Activated effector memory CD4-positive, alpha-beta T cell treated with anti-CD3 and anti-CD28 coated beads, Interleukin-2, amount 50 U/mL, for 16 hours (primary cell): ENCODE data around the gene ZNF862.

Source experiments
- DNase-seq: peaks from one replicate; pipeline ENCODE4 v3.0.0-alpha.2; 2020

ZNF862 gene

DNA sequence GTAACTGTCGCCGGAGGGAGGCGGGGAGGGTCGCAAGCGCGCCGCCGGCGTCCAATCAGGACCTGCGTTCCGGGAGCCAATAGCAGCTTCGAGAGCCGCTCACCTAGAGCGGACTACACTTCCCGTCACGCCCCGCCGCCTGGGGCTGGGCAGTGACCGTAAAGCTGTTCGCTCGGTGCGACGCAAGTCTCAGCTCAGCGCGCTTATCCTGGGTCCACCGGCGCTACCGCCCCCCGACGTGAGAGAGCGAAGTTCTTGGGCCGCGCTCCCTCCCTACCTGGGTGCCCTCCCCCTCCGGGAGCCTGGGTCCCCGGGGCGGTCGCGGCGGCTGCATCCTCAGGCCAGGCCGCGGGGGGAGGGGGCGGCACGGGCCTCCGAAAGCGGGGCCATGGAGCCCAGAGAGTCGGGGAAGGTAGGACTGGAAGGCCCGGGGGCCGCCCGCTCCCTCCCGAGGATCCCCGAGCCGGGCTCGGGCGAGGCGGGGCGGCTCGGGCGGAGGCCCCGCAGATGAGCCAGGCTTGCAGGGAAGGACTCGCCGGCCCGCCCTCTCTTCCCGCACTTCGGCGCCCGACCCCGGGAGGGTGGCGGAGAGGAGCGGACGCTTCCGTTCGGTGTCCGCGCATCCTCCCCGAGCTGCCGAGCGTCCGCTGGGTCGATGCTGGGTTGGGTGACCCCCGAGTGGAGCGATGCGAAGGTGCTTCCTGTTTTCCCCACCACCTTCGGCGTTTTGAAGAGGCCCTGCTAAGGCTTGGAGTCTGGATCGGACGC, at the start of gene ZNF862:
ZNF862 (plus strand) TSS at position 152 of the 768 bp plus-strand sequence; CDS start at position 389, 237 bp downstream.
- DNase-seq = peak; percentile 99

DNA sequence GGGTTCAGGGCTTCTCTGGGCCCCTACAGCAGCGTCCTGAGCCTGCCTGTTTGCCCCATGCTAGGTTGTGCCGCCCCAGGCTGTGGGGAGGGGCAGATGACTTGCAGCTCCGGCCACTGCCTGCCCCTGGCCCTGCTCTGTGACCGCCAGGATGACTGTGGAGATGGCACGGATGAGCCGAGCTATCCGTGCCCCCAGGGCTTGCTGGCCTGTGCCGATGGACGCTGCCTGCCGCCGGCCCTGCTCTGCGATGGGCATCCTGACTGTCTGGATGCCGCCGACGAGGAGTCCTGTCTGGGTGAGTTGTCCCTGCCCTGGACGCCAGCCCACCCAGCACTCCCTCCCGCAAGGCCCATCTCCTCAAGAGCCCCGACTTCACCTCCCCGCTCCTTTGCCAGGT, 49.1 kb upstream of the ZNF862 start:
- no peak for DNase-seq

DNA sequence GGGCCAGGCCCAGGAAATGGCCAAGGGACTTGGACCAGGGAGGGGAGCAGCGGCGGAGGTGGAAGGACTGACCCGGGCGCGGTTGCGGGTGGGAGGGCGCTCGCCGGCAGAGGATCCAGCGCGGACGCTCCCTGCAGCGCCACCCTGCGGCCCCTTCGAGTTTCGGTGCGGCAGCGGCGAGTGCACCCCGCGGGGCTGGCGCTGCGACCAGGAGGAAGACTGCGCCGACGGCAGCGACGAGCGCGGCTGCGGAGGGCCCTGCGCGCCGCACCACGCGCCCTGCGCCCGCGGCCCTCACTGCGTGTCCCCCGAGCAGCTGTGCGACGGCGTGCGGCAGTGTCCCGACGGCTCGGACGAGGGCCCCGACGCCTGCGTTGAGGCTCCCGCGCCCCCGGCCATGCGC, 48.0 kb upstream of the ZNF862 start:
- peak; percentile 71 for DNase-seq

DNA sequence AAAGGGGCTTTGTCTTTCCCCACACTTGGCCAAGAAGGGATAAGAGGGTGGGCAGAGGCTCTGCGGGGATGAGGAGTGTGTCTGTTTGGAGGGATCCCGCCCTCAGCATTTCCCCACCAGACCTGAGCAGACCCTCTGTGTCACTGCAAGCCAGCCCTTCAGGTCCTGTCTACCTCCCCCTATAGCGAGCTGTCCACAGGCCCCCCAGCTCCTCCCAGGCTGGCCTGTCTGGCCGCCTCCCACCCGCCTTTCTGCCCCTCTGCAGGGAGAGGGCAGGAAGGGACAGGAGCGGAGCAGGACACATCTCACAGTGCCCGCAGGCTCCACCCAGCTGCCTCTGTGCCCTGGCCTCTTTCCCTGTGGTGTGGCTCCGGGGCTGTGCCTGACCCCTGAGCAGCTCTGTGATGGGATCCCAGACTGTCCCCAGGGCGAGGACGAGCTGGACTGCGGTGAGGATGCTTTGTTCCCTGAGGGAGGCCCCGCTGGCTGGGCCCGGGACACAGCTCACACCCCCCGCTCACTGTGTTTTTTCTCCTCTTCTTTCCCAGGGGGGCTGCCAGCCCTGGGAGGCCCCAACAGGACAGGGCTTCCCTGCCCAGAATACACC, 47.3 kb upstream of the ZNF862 start:
- no peak for DNase-seq

DNA sequence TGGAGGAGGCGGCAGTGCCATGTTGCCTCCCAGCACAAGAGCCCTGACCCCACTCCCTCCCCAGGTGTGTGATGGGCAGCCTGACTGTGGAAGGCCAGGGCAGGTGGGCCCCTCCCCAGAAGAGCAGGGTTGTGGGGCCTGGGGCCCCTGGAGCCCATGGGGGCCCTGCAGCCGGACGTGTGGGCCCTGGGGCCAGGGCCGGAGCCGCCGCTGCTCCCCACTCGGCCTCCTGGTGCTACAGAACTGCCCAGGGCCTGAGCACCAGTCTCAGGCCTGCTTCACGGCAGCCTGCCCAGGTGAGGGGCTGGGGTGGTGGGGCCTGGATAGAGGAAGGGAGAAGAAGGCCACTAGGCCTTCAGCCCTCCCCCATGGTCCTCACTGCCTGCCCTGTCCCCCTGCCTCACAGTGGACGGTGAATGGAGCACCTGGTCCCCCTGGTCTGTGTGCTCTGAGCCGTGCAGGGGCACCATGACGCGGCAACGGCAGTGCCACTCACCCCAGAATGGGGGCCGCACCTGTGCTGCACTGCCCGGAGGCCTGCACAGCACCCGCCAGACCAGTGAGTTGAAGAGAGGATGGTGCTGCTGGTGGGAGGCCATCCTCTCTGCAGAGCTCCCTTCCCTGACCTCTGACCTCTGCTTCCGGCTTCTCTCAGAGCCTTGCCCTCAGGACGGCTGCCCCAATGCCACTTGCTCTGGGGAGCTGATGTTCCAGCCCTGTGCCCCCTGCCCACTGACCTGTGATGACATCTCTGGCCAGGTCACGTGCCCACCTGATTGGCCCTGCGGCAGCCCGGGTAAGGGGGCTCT, 46.6 kb upstream of the ZNF862 start:
- DNase-seq = no peak

DNA sequence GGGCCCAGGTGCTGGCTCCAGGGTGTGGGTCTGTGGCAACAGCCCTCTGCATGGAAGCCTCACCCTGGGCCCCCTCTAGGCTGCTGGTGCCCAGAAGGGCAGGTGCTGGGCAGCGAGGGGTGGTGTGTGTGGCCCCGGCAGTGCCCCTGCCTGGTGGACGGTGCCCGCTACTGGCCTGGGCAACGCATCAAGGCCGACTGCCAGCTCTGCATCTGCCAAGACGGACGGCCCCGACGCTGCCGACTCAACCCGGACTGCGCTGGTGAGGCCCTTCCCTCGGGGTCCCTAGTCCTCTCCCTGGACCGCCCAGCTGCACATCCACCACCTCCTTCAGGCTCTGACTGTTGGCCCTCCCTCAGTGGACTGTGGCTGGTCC, 46.0 kb upstream of the ZNF862 start:
- DNase-seq = no peak

DNA sequence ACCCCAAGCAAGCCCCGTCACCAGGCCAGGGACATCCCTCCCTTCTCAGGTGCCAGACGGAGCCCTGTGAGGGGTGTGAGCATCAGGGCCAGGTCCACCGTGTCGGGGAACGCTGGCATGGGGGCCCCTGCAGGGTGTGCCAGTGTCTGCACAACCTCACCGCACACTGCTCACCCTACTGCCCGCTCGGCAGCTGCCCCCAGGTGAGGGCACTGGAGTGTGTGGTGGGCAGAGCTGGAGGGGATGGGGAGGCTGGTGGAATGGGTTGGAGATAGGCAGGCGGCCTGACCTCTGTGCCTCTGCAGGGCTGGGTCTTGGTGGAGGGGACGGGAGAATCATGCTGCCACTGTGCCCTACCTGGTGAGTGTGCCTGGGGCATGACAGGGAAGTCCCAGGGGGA, 44.9 kb upstream of the ZNF862 start:
- DNase-seq = no peak

DNA sequence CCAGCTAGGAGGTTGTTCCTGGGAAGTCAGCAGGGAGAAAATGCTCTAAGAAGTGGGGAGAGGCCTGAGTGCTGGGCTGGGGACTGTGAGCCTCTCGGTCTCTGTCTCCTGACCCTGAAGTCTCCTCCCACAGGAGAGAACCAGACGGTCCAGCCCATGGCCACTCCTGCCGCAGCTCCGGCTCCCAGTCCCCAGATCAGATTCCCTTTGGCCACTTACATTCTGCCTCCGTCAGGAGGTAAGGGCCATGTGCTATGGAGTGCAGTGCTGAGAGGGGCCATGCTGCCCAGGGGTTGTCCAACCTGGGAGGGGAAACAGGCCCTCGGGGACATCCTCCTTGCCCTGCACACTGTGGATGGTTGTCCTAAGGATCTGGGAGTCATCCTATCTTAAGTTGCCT, 43.5 kb upstream of the ZNF862 start:
- no peak for DNase-seq

DNA sequence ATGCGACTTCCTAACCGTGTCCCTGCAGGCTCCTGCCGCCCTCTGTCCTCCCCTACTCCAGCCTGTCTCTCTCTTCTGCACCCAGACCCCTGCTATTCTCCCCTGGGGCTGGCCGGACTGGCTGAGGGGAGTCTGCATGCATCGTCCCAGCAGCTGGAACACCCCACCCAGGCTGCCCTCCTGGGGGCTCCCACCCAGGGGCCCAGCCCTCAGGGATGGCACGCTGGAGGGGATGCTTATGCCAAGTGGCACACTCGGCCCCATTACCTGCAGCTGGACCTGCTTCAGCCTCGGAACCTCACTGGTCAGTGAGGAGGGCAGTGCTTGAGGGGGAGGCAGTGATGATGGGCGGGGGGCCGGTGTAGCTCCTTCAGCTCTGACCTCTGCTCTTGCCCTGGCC, 43.0 kb upstream of the ZNF862 start:
- DNase-seq = no peak

DNA sequence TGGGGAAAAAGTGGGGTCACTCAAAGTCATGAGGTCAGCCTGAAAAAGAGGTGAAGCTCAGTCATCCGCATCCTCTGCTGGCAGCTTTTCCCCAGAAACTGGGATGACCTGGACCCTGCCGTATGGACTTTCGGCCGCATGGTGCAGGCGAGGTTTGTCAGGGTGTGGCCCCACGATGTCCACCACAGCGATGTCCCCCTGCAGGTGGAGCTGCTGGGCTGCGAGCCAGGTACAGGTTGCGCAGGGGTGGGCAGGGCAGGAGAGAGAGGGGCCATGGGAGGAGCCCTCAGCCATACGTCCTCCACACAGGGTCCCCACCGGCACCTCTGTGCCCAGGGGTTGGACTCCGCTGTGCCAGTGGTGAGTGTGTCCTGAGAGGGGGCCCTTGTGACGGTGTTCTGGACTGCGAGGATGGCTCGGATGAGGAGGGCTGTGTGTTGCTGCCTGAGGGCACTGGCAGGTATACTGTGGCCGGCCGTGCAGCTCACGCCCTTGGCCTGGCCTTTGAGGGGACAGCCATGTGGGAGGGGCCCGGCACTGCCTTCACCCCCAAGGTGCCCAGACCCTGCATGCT, 41.8 kb upstream of the ZNF862 start:
- no peak for DNase-seq

DNA sequence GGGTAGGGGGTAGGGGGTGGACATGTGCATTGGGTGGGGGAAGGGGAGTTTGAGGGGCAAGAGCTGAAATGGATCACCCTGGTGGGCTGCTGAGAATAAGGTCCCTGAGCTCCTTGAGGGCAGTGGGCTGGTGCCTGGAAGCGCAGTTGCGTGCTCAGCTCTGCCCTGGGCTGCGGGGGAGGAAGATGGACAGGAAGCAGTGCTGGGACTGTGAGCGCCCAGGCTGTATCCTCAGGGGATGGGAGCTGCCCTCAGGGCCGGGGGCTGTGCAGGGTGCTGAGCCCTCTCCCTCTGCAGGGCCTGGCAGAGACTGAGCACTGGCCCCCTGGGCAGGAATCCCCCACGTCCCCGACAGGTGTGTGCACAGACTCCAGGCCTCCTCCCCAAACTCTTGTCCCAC, 40.4 kb upstream of the ZNF862 start:
- DNase-seq = no peak

DNA sequence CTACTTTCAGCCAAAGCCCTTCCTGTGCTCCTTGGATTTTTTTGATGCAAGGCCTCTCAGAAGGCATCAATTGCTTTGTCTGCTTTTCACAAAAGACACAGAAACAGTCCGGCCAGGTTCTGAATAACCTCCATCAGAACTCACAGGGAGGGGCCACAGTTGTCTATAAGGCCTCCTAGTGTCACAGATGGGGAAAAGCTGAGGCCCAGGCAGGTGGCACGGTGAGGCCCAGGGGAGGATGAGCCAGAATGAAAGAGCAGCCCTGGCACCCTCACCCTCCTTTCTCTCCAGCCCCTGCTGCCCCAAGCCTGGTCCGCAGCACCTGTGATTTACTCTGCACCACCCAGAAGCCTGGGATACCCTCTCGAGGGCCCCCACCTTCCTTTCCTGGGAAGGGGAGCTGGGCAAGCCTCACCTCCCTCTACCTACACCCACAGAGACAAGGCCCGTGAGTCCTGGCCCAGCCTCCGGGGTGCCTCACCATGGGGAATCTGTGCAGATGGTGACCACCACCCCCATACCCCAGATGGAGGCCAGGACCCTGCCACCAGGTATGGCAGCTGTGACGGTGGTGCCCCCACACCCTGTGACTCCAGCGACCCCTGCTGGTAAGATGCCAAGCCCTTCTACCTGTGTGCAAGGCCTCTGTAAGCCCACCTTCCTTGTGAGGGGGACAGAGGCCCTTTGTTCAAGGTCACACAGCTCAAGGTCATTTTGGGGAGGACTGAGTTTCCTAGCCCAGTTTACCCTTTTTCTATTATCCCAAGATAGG, 38.6 kb upstream of the ZNF862 start:
- DNase-seq = peak; percentile 84

DNA sequence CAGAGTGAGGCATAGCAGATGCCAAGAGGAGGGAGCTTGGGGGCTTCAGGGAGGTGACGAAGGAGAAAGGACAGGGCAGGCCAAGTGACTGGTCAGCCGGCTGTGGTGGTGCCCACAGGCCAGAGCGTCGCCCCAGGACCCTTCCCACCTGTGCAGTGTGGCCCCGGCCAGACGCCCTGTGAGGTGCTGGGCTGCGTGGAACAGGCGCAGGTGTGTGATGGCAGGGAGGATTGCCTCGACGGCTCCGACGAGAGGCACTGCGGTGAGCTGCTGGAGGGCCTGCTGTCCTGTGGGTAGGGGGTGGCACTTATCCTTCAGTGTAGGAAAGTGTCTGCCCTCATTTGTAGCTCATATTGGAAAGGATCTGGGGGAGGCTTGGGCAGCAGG, 38.0 kb upstream of the ZNF862 start:
- no peak for DNase-seq

DNA sequence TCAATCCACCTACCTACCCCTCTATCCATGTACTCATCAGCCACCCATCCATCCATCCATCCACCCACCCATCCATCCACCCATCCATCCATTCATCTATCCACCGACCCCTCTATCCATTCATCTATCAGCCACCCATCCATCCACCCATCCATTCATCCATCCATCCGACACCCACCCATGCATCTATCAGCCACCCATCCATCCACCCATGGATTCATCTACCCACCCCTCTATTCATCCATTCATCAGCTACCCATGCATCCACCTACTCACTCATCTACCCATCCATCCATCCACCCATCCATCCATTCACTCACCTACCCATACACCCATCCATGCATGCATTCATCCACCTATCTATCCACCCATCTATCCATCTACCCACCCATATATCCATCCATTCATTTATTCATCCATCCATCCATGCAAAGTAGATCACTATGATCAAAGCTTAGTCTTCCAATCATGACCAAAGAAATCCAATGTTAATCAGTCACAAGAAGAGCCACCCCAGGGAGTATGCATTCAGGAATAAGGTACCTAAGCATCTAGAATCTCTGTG, 37.1 kb upstream of the ZNF862 start:
- no peak for DNase-seq

DNA sequence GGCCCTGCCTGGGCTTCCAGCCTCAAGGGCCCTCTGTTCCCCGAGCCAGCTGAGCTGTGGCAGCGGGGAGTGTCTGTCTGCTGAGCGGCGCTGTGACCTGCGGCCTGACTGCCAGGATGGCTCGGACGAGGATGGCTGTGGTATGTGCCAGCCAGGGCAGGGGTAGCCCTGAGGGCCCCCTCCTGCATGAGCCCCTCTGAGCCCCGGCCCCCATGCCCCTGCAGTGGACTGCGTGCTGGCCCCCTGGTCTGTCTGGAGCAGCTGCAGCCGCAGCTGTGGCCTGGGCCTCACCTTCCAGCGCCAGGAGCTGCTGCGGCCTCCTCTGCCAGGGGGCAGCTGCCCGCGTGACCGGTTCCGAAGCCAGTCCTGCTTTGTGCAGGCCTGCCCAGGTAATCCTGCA, 36.4 kb upstream of the ZNF862 start:
- no peak for DNase-seq

DNA sequence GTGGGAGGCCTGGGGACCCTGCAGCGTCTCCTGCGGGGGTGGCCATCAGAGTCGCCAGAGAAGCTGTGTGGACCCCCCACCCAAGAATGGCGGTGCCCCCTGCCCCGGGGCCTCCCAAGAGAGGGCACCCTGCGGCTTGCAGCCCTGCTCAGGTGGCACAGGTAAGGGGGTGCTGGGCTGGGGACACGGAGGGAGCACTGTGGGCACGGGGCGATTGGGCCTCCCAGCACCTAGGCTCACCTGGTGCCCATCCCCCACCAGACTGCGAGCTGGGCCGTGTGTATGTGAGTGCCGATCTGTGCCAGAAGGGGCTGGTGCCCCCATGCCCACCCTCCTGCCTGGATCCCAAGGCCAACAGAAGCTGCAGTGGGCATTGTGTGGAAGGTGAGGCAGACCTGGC, 35.2 kb upstream of the ZNF862 start:
- DNase-seq = no peak

DNA sequence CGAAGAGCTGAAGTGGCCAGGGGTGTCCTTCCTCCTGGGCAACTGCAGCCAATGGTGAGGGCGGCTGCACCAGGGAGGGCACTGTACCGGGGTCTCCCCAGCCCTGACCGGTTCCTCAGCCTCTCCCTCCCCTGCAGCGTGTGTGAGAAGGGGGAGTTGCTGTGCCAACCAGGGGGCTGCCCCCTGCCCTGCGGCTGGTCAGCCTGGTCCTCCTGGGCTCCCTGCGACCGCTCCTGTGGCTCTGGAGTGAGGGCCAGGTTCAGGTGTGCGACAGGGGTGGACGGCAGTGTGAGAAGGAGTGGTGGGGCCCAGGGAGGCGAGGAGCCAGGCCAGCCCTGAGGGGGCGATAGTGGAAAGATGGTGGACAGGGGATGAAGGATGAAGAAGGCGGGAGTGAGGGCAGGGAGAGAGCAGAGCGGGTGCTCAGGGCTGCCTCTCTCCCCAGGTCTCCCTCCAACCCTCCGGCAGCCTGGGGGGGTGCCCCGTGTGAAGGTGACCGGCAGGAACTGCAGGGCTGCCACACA, 34.6 kb upstream of the ZNF862 start:
- DNase-seq = no peak

DNA sequence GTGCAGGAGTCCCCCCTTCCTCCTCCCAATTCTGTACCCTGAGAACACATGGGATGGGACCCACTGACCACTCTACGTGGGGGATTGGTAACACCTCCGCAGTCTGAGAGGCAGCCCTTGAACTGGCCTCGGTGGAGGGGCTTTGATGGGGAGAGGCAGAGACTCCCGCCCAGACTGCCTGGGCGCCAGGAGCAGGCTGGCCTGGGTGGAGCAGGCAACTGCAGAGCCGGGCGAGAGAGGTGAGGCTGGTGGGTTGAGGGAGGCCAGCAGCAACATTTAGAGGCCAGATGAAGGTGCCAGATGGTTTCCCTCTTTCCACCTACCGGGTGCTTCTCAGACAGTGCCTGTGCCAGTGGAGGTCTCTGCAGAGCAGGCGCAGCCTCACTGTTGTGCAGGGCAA, 34.1 kb upstream of the ZNF862 start:
- DNase-seq = no peak

DNA sequence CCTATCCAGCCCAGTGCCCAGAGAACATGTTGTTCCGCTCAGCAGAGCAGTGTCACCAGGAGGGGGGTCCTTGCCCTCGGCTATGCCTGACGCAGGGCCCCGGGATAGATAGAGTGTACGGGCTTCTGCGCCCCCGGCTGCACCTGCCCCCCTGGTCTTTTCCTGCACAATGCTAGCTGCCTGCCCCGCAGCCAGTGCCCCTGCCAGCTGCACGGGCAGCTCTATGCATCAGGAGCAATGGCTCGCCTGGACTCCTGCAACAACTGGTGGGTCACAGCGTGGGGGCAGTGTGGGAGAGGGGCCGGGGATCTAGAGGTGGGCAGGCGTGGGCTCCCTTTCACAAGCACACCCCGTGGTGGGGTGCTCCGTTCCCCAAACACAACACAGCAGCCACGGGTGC, 31.4 kb upstream of the ZNF862 start:
- no peak for DNase-seq

DNA sequence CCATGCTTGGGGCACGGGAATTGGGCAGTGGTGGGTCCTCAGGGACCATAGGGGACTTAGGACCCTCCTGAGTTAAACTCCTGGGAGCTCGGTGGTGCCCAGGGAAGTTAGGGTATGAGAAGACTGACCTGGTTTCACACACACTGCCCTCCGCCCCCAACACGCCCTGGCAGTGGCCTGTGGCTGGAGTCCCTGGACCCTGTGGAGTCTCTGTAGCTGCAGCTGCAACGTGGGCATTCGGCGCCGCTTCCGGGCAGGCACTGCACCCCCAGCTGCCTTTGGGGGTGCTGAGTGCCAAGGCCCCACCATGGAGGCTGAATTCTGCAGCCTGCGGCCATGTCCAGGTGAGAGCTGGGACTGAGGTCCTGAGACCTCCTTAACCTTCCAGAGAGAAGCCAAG, 29.9 kb upstream of the ZNF862 start:
- DNase-seq = no peak

DNA sequence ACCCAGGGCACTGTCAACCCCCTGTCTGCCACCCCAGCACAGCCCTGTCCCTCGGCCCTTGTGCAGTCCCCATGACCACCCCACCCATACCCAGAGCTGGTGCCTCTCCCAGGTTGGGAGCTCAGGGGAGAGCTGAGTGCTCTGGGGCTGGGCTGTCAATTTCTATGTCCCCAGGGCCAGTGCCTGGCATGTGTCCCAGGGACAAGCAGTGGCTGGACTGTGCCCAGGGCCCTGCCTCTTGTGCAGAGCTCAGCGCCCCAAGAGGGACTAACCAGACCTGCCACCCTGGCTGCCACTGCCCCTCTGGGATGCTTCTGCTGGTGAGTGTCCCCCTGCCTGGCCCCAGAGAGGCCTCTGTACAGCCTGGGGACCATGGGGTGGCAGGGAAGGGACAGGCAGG, 29.0 kb upstream of the ZNF862 start:
- DNase-seq = no peak

DNA sequence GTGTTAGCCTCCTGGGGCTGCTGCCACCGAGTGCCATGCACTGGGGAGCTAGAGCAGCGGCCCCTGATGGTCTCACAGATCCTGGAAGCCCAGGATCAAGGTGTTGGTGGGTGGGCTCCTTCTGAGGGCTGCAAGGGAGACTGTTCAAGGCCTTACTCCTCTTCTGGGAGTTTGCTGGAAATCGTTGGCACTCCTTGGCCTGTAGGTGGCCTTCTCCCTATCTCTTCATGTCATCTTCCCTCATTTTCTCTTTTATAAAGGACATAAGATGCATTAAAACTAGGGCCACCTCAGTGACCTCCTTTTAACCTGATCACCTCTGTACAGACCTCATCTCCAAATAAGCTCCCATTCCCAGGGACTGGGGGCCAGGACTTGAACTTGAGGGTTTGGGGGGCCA, 27.0 kb upstream of the ZNF862 start:
- DNase-seq = no peak
